HG02678 (cell line): Measurements from ENCODE around the gene NAV2.

Experiments
- ATAC-seq: cut with Tn5 transposase; IDR thresholded peaks from one replicate; pipeline ENCODE4 v1.9.1; 2021; ENCODE audit warnings: mild to moderate bottlenecking, moderate library complexity; ENCODE audit not compliant: unreplicated experiment

NAV2 gene

GRCh38 chr11:20161923-20162744, 449.5 kb downstream of the NAV2 start:
- no peak for ATAC-seq

GRCh38 chr11:20162824-20163782, 450.5 kb downstream of the NAV2 start:
- ATAC-seq, result no peak

GRCh38 chr11:20163783-20164481, 451.3 kb downstream of the NAV2 start:
- no peak for ATAC-seq
